Mucosa of descending colon (tissue), 3 donors: ENCODE data around the gene POP4. TPM values are rescaled to one million over a fixed set of nuclear protein-coding genes. Genes with fewer than 3 reads are reported as not detected.

Experiments
- ATAC-seq: fragments of 200-7000 bp; cut with Tn5 transposase; one replicate; pipeline ENCODE4 v1.9.1; 2020; ENCODE audit warnings: mild to moderate bottlenecking, moderate library complexity
- DNase-seq, 3 donors: peaks; one replicate each; pipeline ENCODE4 v3.0.0-alpha.2; 2020
- H3K36me3 ChIP-seq: fragments of 200-600 bp; one replicate; pipeline ENCODE4 v1.8.0; 2021; ENCODE audit warnings: low read depth, mild to moderate bottlenecking
- H3K4me1 ChIP-seq: fragments of 200-600 bp; one replicate; pipeline ENCODE4 v1.8.0; 2021; ENCODE audit warnings: low read depth, mild to moderate bottlenecking
- H3K4me3 ChIP-seq: fragments of 200-600 bp; one replicate; pipeline ENCODE4 v1.8.0; 2021; ENCODE audit warnings: mild to moderate bottlenecking
- H3K9me3 ChIP-seq: fragments of 200-600 bp; one replicate; pipeline ENCODE4 v1.8.0; 2021; ENCODE audit warnings: mild to moderate bottlenecking
- intact Hi-C, 2 donors: fragments of 100-400 bp; cut with DNase I in 1 of 2; cut with micrococcal nuclease in 1 of 2; formaldehyde crosslinking; loops; one replicate each; pipeline versions ENCODE4 v1.11.0 to v1.11.1; 2022; cut with DNase I, micrococcal nuclease
- total RNA-seq, 3 donors: library from RNA; stranded (reverse); fragmentation: NEBNext Ultra II Directional in 2 of 3; extraction: Animal tissue kit (Norgen Biotek cat#: 25700) in 2 of 3; gene quantifications; one replicate each; pipeline versions ENCODE4 v1.2.1 to v1.2.4, GENCODE V29; 2021 to 2023
- TF ChIP-seq, protein P1 (sequence below): fragments of 200-600 bp; IDR thresholded peaks from one replicate; pipeline ENCODE4 v1.8.0; 2022; ENCODE audit warnings: antibody characterized with exemption, mild to moderate bottlenecking
- donor health status: DM: no; HTN: no; CAD: no; lungs with moderate emphysema.
- donor health status: DM: no; HTN: no; CAD: no.
- donor health status: DM: no; HTN: yes; CAD: no.

The POP4 gene
- total RNA-seq, 3 donors from 2014 or later = 53.1 to 67.1 (median 65.6) TPM

DNA sequence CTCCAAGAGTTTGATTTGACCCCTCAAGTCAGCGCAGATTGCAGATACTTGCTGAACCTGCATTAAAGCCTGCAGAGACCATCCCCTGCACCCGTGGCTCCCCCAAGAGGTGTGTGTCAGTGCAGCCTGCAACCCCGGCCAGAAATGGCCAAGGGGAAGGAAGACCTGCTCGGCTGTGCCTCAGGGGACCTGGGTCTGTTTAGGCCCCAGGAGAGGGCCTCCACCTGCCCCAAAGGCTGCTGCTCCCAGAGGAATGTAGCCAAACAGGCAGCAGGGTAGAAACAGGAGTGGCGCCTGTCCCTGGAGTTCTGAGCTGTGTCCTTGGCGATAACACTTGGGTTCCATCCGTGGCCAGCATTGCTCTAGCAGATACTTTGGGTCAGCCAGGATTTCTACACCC lies 8.0 kb downstream of the POP4 start:
- no peak overlapping the region for H3K4me3 ChIP-seq
- H3K4me1 ChIP-seq = no peaks in the 10 kb centered on the region
- TF ChIP-seq, protein P1, sequence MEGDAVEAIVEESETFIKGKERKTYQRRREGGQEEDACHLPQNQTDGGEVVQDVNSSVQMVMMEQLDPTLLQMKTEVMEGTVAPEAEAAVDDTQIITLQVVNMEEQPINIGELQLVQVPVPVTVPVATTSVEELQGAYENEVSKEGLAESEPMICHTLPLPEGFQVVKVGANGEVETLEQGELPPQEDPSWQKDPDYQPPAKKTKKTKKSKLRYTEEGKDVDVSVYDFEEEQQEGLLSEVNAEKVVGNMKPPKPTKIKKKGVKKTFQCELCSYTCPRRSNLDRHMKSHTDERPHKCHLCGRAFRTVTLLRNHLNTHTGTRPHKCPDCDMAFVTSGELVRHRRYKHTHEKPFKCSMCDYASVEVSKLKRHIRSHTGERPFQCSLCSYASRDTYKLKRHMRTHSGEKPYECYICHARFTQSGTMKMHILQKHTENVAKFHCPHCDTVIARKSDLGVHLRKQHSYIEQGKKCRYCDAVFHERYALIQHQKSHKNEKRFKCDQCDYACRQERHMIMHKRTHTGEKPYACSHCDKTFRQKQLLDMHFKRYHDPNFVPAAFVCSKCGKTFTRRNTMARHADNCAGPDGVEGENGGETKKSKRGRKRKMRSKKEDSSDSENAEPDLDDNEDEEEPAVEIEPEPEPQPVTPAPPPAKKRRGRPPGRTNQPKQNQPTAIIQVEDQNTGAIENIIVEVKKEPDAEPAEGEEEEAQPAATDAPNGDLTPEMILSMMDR = no peak
- DNase-seq (peak in 1 of 3 donors; percentile 17), ATAC-seq (no peak)
- no peaks in the 10 kb centered on the region for H3K9me3 ChIP-seq
- H3K36me3 ChIP-seq = peaks cover 4% of the 10 kb centered on the region
- intact Hi-C loops = loop anchor here in 1 of 2 donors (10.0 kb wide), 1 partner anchor 81 kb away; no protein-coding TSS in a partner anchor

DNA sequence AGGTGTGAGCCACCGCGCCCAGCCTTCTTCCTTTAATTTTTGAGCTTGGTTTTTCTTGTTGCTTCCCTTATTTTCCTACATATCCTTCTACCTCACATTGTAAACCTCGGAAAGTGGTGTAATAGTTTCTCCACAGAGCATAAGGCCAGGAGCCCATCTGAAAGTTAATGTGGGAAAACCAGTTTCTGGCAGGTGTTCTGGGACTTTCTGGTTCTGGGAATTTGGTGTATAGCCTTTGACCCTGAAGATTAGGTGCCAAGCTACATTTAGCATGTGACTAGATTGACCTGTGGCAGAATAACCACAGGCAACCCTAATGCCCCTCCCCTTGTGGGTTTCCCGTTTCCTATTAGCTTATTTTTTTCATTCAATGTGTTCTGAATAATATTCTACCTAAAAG lies 8.7 kb downstream of the POP4 start:
- intact Hi-C loops = loop anchor here in 1 of 2 donors (10.0 kb wide), 1 partner anchor 80 kb away; no protein-coding TSS in a partner anchor
- ATAC-seq (no peak), DNase-seq (no peak)
- Histone ChIP-seq H3K4me3 (no peak overlapping the region), H3K9me3 (no peaks in the 10 kb centered on the region), H3K36me3 (peaks cover 4% of the 10 kb centered on the region), H3K4me1 (no peaks in the 10 kb centered on the region)
- TF ChIP-seq, protein P1 = no peak

DNA sequence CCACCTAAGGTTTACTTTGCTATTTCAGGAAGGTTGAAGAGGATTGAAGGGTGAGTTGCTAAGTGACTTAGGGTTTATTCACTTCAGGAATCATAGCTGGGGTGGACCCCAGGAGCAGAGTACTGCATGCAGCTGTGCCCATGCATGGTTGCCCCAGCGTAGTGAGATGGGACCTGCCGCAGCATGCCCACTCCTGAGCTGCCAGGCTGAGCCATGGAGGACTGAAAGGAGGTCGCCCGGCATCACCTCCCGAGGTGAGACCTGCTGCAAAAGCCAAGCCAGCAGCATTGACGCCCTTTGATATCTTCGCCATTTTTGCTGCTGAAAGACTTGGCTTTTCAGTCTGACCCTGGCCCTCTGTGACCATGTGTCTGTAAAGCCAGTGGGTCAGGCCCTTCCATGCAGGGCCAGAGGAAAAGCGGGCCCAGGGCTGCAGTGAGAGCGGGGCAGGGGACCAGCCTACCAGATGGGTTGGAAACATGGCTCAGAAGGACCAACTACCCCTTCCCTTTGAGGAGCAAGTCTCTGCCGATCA lies 9.9 kb downstream of the POP4 start:
- intact Hi-C loops = loop anchor here in 1 of 2 donors (10.0 kb wide), 1 partner anchor 79 kb away; no protein-coding TSS in a partner anchor
- TF ChIP-seq, protein P1 = no peak
- Histone ChIP-seq H3K4me3 (no peak overlapping the region), H3K9me3 (no peaks in the 10 kb centered on the region), H3K4me1 (no peaks in the 10 kb centered on the region), H3K36me3 (peaks cover 4% of the 10 kb centered on the region)
- ATAC-seq (no peak), DNase-seq (peak in 1 of 3 donors; percentile 32)

- Histone ChIP-seq H3K4me1 (no peaks in the 10 kb centered on the region), H3K4me3 (no peak overlapping the region), H3K9me3 (no peaks in the 10 kb centered on the region), H3K36me3 (peaks cover 4% of the 10 kb centered on the region)
- ATAC-seq (no peak), DNase-seq (peak in 1 of 3 donors; percentile 29)
- TF ChIP-seq, protein P1 = no peak
- intact Hi-C loops = loop anchor here in 1 of 2 donors (10.0 kb wide), 1 partner anchor 78 kb away; no protein-coding TSS in a partner anchor
Measured at GRCh38 chr19:29616541-29616940, 10.5 kb downstream of the POP4 start.

DNA sequence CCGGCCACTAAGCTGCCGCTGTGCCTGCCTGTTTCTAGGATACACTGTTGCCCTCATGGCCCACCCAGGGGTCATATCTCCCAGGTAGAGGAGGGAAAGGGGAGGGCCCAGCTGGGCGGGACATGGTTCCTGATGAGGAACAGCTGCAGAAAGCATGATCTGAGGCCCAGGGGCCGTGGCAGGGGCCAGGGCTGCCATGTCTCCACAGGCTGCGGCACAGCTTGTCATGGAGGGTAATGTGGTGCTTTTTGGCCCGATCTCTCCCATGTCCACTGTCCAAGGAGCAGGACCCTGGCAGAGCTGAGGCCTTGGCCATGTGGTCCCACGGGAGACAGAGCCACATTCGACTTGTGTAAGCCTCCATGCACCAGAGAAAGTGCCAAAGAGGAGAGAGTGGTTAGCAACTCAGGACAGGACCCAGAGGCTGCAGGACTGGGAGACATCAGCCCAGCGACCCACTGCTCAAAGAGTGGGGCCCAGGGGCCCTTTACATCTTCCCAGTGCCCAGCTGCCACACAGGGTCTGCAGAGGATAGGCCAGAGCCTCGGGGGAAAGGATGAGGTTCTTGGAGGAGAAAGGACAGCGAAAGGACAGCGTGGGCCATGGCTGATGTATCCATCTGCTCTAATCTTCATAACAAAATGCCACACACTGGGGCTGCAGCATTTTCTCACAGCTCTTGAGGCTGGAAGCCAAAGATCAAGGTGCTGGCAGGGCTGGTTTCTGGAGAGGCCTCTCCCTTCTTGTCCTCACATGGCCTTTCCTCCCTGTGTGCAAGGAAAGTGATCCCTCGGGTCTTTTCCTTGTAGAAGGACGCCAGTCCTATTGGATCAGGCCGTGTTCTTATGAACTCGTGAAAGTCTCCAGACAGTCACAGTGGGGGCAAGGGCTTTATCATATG lies 11.5 kb downstream of the POP4 start:
- TF ChIP-seq, protein P1 = no peak
- Histone ChIP-seq H3K9me3 (no peaks in the 10 kb centered on the region), H3K4me1 (no peaks in the 10 kb centered on the region), H3K36me3 (peaks cover 3% of the 10 kb centered on the region), H3K4me3 (no peak overlapping the region)
- DNase-seq (peak in 2 of 3 donors; percentile 4 to 31), ATAC-seq (no peak)
- intact Hi-C loops = loop anchor here in 1 of 2 donors (10.0 kb wide), 1 partner anchor 77 kb away; no protein-coding TSS in a partner anchor
